ENCODE results near the gene EFNA5.
"Not testable (repeated sequence)": the region's sequence is repeated elsewhere in the genome, so short reads cannot be mapped to it uniquely, and the experiment has no call there.

Gene EFNA5

DNA sequence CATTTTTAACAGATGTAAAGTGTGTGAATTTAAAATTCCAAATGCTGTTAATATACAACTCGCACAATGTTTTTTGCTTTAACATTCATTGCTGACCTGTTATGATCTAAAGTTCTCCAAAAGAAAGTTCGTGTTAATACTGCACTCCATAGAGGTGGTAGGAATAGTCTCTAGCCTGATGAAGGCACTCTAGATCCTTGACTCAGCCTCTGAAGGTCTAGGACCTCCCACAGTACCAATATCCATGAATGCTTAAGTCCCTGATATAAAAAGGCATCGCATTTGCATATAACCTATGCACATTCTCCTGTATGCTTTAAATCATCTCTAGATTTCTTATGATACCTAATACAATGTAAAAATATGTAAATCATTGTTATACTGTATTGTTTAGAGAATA is 213.6 kb downstream of the EFNA5 start:
- Histone ChIP-seq H3K4me3 (ENCODE audit: low read depth in 1 of 2, low read length in 2 of 2) (no peak overlapping the region), H3K4me1 (ENCODE audit: insufficient read depth, low read length) (peaks cover 19% of the 10 kb centered on the region), H3K9ac (ENCODE audit: low read depth, low read length) (no peak overlapping the region), H3K4me2 (ENCODE audit: insufficient read depth, low read length) (no peak overlapping the region), H4K20me1 (ENCODE audit: insufficient read depth, low read length) (no peaks in the 10 kb centered on the region), H3K36me3 (ENCODE audit: insufficient read depth, low read length) (no peaks in the 10 kb centered on the region), H3K9me3 (ENCODE audit: insufficient read depth, low read length, severe bottlenecking) (no peaks in the 10 kb centered on the region), H3K27me3 (ENCODE audit: insufficient read depth, low read length, poor library complexity) (no peaks in the 10 kb centered on the region), H3K27ac (ENCODE audit: low read length) (no peak overlapping the region), H3K79me2 (ENCODE audit: insufficient read depth, low read length) (no peaks in the 10 kb centered on the region), H2AFZ (ENCODE audit: low read depth, low read length) (no peak overlapping the region)
- ATAC-seq (ENCODE audit: insufficient read depth, low read depth) = no peak
- TF ChIP-seq, protein P1, sequence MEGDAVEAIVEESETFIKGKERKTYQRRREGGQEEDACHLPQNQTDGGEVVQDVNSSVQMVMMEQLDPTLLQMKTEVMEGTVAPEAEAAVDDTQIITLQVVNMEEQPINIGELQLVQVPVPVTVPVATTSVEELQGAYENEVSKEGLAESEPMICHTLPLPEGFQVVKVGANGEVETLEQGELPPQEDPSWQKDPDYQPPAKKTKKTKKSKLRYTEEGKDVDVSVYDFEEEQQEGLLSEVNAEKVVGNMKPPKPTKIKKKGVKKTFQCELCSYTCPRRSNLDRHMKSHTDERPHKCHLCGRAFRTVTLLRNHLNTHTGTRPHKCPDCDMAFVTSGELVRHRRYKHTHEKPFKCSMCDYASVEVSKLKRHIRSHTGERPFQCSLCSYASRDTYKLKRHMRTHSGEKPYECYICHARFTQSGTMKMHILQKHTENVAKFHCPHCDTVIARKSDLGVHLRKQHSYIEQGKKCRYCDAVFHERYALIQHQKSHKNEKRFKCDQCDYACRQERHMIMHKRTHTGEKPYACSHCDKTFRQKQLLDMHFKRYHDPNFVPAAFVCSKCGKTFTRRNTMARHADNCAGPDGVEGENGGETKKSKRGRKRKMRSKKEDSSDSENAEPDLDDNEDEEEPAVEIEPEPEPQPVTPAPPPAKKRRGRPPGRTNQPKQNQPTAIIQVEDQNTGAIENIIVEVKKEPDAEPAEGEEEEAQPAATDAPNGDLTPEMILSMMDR (IDR thresholded peaks at IDR 0.05; ENCODE audit: borderline replicate concordance, extremely low read depth, low read length, poor library complexity, severe bottlenecking) = no peak
- no peak for DNase-seq

DNA sequence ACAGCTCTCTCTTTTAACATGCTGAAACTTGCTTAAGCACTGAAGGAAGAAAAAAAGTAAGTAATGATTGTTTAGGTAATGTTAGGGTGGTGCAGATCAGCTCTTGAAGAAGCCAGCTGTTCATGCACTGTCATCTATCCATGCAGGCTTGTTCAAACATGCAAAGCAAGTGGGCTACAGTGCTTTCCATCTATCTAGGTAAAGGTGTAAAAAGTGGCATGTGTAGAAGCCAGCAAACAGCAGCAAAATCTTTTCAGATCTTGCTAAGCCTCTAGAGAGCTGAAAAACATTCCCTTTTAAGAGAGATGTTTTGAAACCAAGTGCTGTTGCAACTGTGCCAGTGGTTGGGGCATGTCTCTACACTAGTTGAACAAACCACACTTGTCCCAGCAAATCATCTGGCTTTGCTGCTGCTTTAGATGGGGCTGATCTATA is 214.4 kb downstream of the EFNA5 start:
- Histone ChIP-seq H3K27ac (ENCODE audit: low read length) (no peak overlapping the region), H4K20me1 (ENCODE audit: insufficient read depth, low read length) (no peaks in the 10 kb centered on the region), H3K4me1 (ENCODE audit: insufficient read depth, low read length) (peaks cover 19% of the 10 kb centered on the region), H3K4me3 (ENCODE audit: low read depth in 1 of 2, low read length in 2 of 2) (no peak overlapping the region), H3K36me3 (ENCODE audit: insufficient read depth, low read length) (no peaks in the 10 kb centered on the region), H3K27me3 (ENCODE audit: insufficient read depth, low read length, poor library complexity) (no peaks in the 10 kb centered on the region), H3K79me2 (ENCODE audit: insufficient read depth, low read length) (no peaks in the 10 kb centered on the region), H2AFZ (ENCODE audit: low read depth, low read length) (no peak overlapping the region), H3K9ac (ENCODE audit: low read depth, low read length) (no peak overlapping the region), H3K4me2 (ENCODE audit: insufficient read depth, low read length) (no peak overlapping the region), H3K9me3 (ENCODE audit: insufficient read depth, low read length, severe bottlenecking) (no peaks in the 10 kb centered on the region)
- DNase-seq = no peak
- peak; percentile 70 for ATAC-seq (ENCODE audit: insufficient read depth, low read depth)
- no peak for TF ChIP-seq EZH2 (IDR thresholded peaks at IDR 0.05; ENCODE audit: borderline replicate concordance, low read depth, low read length, severe bottlenecking)
- TF ChIP-seq, protein P1 (IDR thresholded peaks at IDR 0.05; ENCODE audit: borderline replicate concordance, extremely low read depth, low read length, poor library complexity, severe bottlenecking) = no peak

DNA sequence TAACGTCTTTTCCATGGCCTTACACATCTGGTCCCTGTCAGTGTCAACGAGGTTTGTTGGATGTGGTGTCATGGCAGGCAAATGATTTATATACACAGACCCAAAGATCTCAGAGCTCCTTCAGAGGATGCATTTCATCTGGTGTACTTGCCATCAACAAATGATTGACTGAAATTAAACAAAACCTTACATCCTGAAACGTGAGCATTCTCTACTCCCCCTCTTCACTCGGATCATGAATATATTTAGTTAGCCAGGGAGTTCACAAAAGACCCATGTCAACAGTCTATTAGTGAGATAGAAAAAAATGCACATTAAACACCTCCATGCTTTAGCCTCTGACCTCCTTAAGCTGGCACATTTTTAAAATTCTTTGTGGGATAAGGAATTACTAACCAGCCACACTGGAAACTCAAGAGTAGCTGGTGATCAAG is 215.6 kb downstream of the EFNA5 start:
- TF ChIP-seq, protein P1 (IDR thresholded peaks at IDR 0.05; ENCODE audit: borderline replicate concordance, extremely low read depth, low read length, poor library complexity, severe bottlenecking) = no peak
- TF ChIP-seq EZH2 (IDR thresholded peaks at IDR 0.05; ENCODE audit: borderline replicate concordance, low read depth, low read length, severe bottlenecking) = no peak
- H4K20me1 ChIP-seq (ENCODE audit: insufficient read depth, low read length) = no peaks in the 10 kb centered on the region
- H3K9ac ChIP-seq (ENCODE audit: low read depth, low read length) = no peak overlapping the region
- H3K4me1 ChIP-seq (ENCODE audit: insufficient read depth, low read length) = peaks cover 19% of the 10 kb centered on the region
- H3K79me2 ChIP-seq (ENCODE audit: insufficient read depth, low read length) = no peaks in the 10 kb centered on the region
- no peaks in the 10 kb centered on the region for H3K9me3 ChIP-seq (ENCODE audit: insufficient read depth, low read length, severe bottlenecking)
- ATAC-seq (ENCODE audit: insufficient read depth, low read depth) (no peak), DNase-seq (no peak)
- no peak overlapping the region for H3K27ac ChIP-seq (ENCODE audit: low read length)
- H3K27me3 ChIP-seq (ENCODE audit: insufficient read depth, low read length, poor library complexity) = no peaks in the 10 kb centered on the region
- H3K4me2 ChIP-seq (ENCODE audit: insufficient read depth, low read length) = no peak overlapping the region
- H2AFZ ChIP-seq (ENCODE audit: low read depth, low read length) = no peak overlapping the region
- H3K36me3 ChIP-seq (ENCODE audit: insufficient read depth, low read length) = no peaks in the 10 kb centered on the region
- no peak overlapping the region for H3K4me3 ChIP-seq (ENCODE audit: low read depth in 1 of 2, low read length in 2 of 2)

DNA sequence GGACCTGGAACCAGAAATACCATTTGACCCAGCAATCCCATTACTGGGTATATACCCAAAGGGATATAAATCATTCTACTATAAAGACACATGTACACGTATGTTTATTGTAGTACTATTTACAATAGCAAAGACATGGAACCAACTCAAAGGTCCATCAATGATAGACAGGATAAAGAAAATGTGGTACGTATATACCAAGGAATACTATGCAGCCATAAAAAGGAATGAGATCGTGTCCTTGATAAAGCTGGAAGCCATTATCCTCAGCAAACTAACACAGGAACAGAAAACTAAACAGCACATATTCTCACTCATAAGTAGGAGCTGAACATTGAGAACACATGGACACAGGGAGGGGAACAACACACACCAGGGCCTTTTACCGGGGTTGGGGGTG is 218.9 kb downstream of the EFNA5 start:
- not testable (repeated sequence) for H3K4me2 ChIP-seq (ENCODE audit: insufficient read depth, low read length); H3K4me3 ChIP-seq (ENCODE audit: low read depth in 1 of 2, low read length in 2 of 2); H2AFZ ChIP-seq (ENCODE audit: low read depth, low read length); H3K36me3 ChIP-seq (ENCODE audit: insufficient read depth, low read length); DNase-seq; H3K9me3 ChIP-seq (ENCODE audit: insufficient read depth, low read length, severe bottlenecking); H3K9ac ChIP-seq (ENCODE audit: low read depth, low read length); H3K27ac ChIP-seq (ENCODE audit: low read length); ATAC-seq (ENCODE audit: insufficient read depth, low read depth); H4K20me1 ChIP-seq (ENCODE audit: insufficient read depth, low read length); H3K27me3 ChIP-seq (ENCODE audit: insufficient read depth, low read length, poor library complexity); H3K79me2 ChIP-seq (ENCODE audit: insufficient read depth, low read length)
- peaks cover 25% of the 10 kb centered on the region for H3K4me1 ChIP-seq (ENCODE audit: insufficient read depth, low read length)

Data from DND-41 (cell line).